Neural cell (in vitro differentiated cells): Measurements from ENCODE around the gene VSIG10L2. TPM values are rescaled to one million over a fixed set of nuclear protein-coding genes. Genes with fewer than 3 reads are reported as not detected.

Experiments used
- H2AFZ ChIP-seq: fragments of 200-600, 300-800 bp; sonication (generic), shearing (Covaris generic); 2 replicates; pipeline ENCODE4 v1.6.0; 2014; ENCODE audit warnings: low read depth, mild to moderate bottlenecking, antibody characterized with exemption, low read length, moderate library complexity
- H3F3A ChIP-seq: fragments of 200-600 bp; shearing (Covaris generic); 2 replicates; pipeline ENCODE4 v1.6.1; 2016; ENCODE audit warnings: mild to moderate bottlenecking, moderate library complexity, mixed read lengths, antibody characterized with exemption, low read length; ENCODE audit not compliant: insufficient read depth, poor library complexity, severe bottlenecking
- H3K27ac ChIP-seq: fragments of 200-600, 300-800 bp; sonication (generic), shearing (Covaris generic); 2 replicates; pipeline ENCODE4 v1.5.1; 2014; ENCODE audit warnings: mild to moderate bottlenecking, low read length, moderate library complexity
- H3K27me3 ChIP-seq: fragments of 300-800, 200-600 bp; sonication (generic), shearing (Covaris generic); 2 replicates; pipeline ENCODE4 v1.6.0; 2014; ENCODE audit warnings: mild to moderate bottlenecking, low read depth, low read length, moderate library complexity; ENCODE audit not compliant: insufficient read depth
- H3K36me3 ChIP-seq: fragments of 300-800, 200-600 bp; sonication (generic), shearing (Covaris generic); 2 replicates; pipeline ENCODE4 v1.5.1; 2014; ENCODE audit warnings: mild to moderate bottlenecking, antibody characterized with exemption, low read length, moderate library complexity; ENCODE audit not compliant: insufficient read depth
- H3K4me2 ChIP-seq: fragments of 300-800, 200-600 bp; sonication (generic), shearing (Covaris generic); 2 replicates; pipeline ENCODE4 v1.6.0; 2014; ENCODE audit warnings: mild to moderate bottlenecking, low read length
- H3K4me3 ChIP-seq: fragments of 300-800, 200-600 bp; sonication (generic), shearing (Covaris generic); 2 replicates; pipeline ENCODE4 v1.5.1; 2014; ENCODE audit warnings: mild to moderate bottlenecking, low read length, moderate library complexity
- H3K79me2 ChIP-seq: fragments of 200-600 bp; shearing (Covaris generic); replicated peaks from 2 replicates; pipeline ENCODE4 v1.6.0; 2014; ENCODE audit warnings: mild to moderate bottlenecking, low read length, moderate library complexity; ENCODE audit not compliant: insufficient read depth
- H3K9ac ChIP-seq: fragments of 300-800, 200-600 bp; sonication (generic), shearing (Covaris generic); 2 replicates; pipeline ENCODE4 v1.6.1; 2016; ENCODE audit warnings: mild to moderate bottlenecking, low read length, mixed read lengths
- H3K9me2 ChIP-seq: fragments of 200-600 bp; shearing (Covaris generic); 2 replicates; pipeline ENCODE4 v1.6.1; 2016; ENCODE audit warnings: mild to moderate bottlenecking, low read length, mixed read lengths; ENCODE audit not compliant: insufficient read depth
- H3K9me3 ChIP-seq: fragments of 200-600, 300-800 bp; sonication (generic), shearing (Covaris generic); 2 replicates; pipeline ENCODE4 v1.6.1; 2016; ENCODE audit warnings: mild to moderate bottlenecking, mixed run types, low read length, moderate library complexity, mixed read lengths
- H4K20me1 ChIP-seq: fragments of 200-600 bp; shearing (Covaris generic); 2 replicates; pipeline ENCODE4 v1.6.1; 2016; ENCODE audit warnings: mild to moderate bottlenecking, mixed run types; ENCODE audit not compliant: insufficient read depth
- EZH2 ChIP-seq: fragments of 200-600, 300-800 bp; shearing (Covaris generic), sonication (generic); IDR thresholded peaks from 2 replicates; pipeline ENCODE4 v1.6.1; 2014; ENCODE audit warnings: antibody characterized with exemption, low read length, borderline replicate concordance, mild to moderate bottlenecking; ENCODE audit not compliant: insufficient read depth, poor library complexity, severe bottlenecking
- MXI1 ChIP-seq: fragments of 450-650 bp; conservative IDR thresholded peaks from 2 replicates; pipeline ENCODE4 v1.6.1; 2014; ENCODE audit warnings: antibody characterized with exemption, mild to moderate bottlenecking; ENCODE audit not compliant: poor library complexity, severe bottlenecking
- POLR2AphosphoS5 ChIP-seq: IDR thresholded peaks from 2 replicates; pipeline ENCODE4 v1.6.1; 2012
- RAD21 ChIP-seq: fragments of 450-650 bp; conservative IDR thresholded peaks from 2 replicates; pipeline ENCODE4 v1.6.1; 2014; ENCODE audit warnings: antibody characterized with exemption, mild to moderate bottlenecking, moderate library complexity
- REST ChIP-seq: IDR thresholded peaks from 2 replicates; pipeline ENCODE4 v1.6.1; 2012; ENCODE audit warnings: borderline replicate concordance
- SMC3 ChIP-seq: fragments of 450-650 bp; conservative IDR thresholded peaks from 2 replicates; pipeline ENCODE4 v1.6.1; 2014; ENCODE audit warnings: antibody characterized with exemption, mild to moderate bottlenecking, moderate library complexity; ENCODE audit not compliant: poor library complexity
- polyA plus RNA-seq: library from polyadenylated mRNA; depleted of rRNA; stranded (reverse); fragments of >200 nt; gene quantifications from 2 replicates; pipeline ENCODE4 v1.2.3, GENCODE V29; 2014

VSIG10L2 gene
- polyA plus RNA-seq, 1 donor from 2014 or later: not detected

- H3K9me3 ChIP-seq: no peaks in the 10 kb centered on the region
- H3K9ac ChIP-seq: no peak overlapping the region
- H3K9me2 ChIP-seq: no peaks in the 10 kb centered on the region
- no peaks in the 10 kb centered on the region for H3F3A ChIP-seq
- H4K20me1 ChIP-seq: no peaks in the 10 kb centered on the region
- H3K4me3 ChIP-seq: no peak overlapping the region
- H3K79me2 ChIP-seq: no peaks in the 10 kb centered on the region
- no peaks in the 10 kb centered on the region for H3K27me3 ChIP-seq
- TF ChIP-seq REST: no peak
- H3K4me2 ChIP-seq: no peak overlapping the region
- H3K36me3 ChIP-seq: no peaks in the 10 kb centered on the region
- no peak overlapping the region for H2AFZ ChIP-seq
- no peak overlapping the region for H3K27ac ChIP-seq
Measured at GRCh38 chr11:125948278-125949051, 2.6 kb downstream of the VSIG10L2 start.

- Histone ChIP-seq H3K36me3 (no peaks in the 10 kb centered on the region), H3K9ac (no peak overlapping the region), H3K9me3 (no peaks in the 10 kb centered on the region), H3K4me2 (no peak overlapping the region), H2AFZ (no peak overlapping the region), H4K20me1 (no peaks in the 10 kb centered on the region), H3K4me3 (no peak overlapping the region), H3K27ac (no peak overlapping the region), H3F3A (no peaks in the 10 kb centered on the region), H3K27me3 (no peaks in the 10 kb centered on the region), H3K9me2 (no peaks in the 10 kb centered on the region), H3K79me2 (no peaks in the 10 kb centered on the region)
- TF ChIP-seq REST (no peak), EZH2 (no peak)
Measured at GRCh38 chr11:125949271-125950177, 3.7 kb downstream of the VSIG10L2 start.

GRCh38 chr11:125950178-125950490 lies 4.3 kb downstream of the VSIG10L2 start:
- no peak overlapping the region for H3K4me3 ChIP-seq
- no peaks in the 10 kb centered on the region for H3K9me3 ChIP-seq
- H3K79me2 ChIP-seq: no peaks in the 10 kb centered on the region
- no peaks in the 10 kb centered on the region for H3K36me3 ChIP-seq
- no peak overlapping the region for H3K4me2 ChIP-seq
- no peak overlapping the region for H3K27ac ChIP-seq
- H3K9me2 ChIP-seq: no peaks in the 10 kb centered on the region
- H3K9ac ChIP-seq: no peak overlapping the region
- H4K20me1 ChIP-seq: no peaks in the 10 kb centered on the region
- H3K27me3 ChIP-seq: no peaks in the 10 kb centered on the region
- H2AFZ ChIP-seq: no peak overlapping the region
- no peaks in the 10 kb centered on the region for H3F3A ChIP-seq
- TF ChIP-seq SMC3 (no peak), REST (no peak), EZH2 (no peak), RAD21 (no peak), MXI1 (no peak), POLR2AphosphoS5 (no peak)
